ENCODE measurements around the gene CREB3L1. TPM values are rescaled to one million over a fixed set of nuclear protein-coding genes. Genes with fewer than 3 reads are reported as not detected.

The CREB3L1 gene
- total RNA-seq, 3 donors from 2014 or later (not counting 1 experiment from before 2014, with no cell fraction given) = not detected

GRCh38 chr11:46263120-46263519 lies 14.3 kb upstream of the CREB3L1 start:
- Mint-ChIP-seq H3K9me3 (no peaks in the 10 kb centered on the region), H3K4me1 (no peaks in the 10 kb centered on the region), H3K27me3 (ENCODE audit: low read depth in 2 of 2) (peaks cover 0 to 6% of the 10 kb centered on the region in 2 donors), H3K36me3 (no peaks in the 10 kb centered on the region), H3K27ac (no peak overlapping the region), H3K4me3 (no peak overlapping the region)
- Histone ChIP-seq H3K27me3 (ENCODE audit: control insufficient read depth, insufficient read depth, low read length) (no peaks in the 10 kb centered on the region), H3K36me3 (ENCODE audit: control insufficient read depth, insufficient read depth, low read length) (no peaks in the 10 kb centered on the region), H3K4me1 (ENCODE audit: control insufficient read depth, insufficient read depth, low read length) (no peaks in the 10 kb centered on the region), H3K27ac (ENCODE audit: low read length) (no peak overlapping the region), H3K9me3 (ENCODE audit: control insufficient read depth, insufficient read depth, low read length) (no peaks in the 10 kb centered on the region), H3K4me3 (ENCODE audit: low read length) (no peak overlapping the region)
- intact Hi-C loops (cut with micrococcal nuclease) = no loop called here
- TF ChIP-seq CTCF (IDR thresholded peaks at IDR 0.05) = no peak
- no peak for ATAC-seq
- no peak for DNase-seq
- WGBS (ENCODE audit: insufficient coverage) = 95% methylated on average over 3 of the region's 3 CpGs

GRCh38 chr11:46264030-46264429 lies 13.4 kb upstream of the CREB3L1 start:
- Histone ChIP-seq H3K27ac (ENCODE audit: low read length) (no peak overlapping the region), H3K36me3 (ENCODE audit: control insufficient read depth, insufficient read depth, low read length) (no peaks in the 10 kb centered on the region), H3K27me3 (ENCODE audit: control insufficient read depth, insufficient read depth, low read length) (no peaks in the 10 kb centered on the region), H3K4me1 (ENCODE audit: control insufficient read depth, insufficient read depth, low read length) (no peaks in the 10 kb centered on the region), H3K9me3 (ENCODE audit: control insufficient read depth, insufficient read depth, low read length) (no peaks in the 10 kb centered on the region), H3K4me3 (ENCODE audit: low read length) (no peak overlapping the region)
- Mint-ChIP-seq H3K4me1 (no peaks in the 10 kb centered on the region), H3K4me3 (no peak overlapping the region), H3K9me3 (no peaks in the 10 kb centered on the region), H3K27ac (no peak overlapping the region), H3K36me3 (no peaks in the 10 kb centered on the region), H3K27me3 (ENCODE audit: low read depth in 2 of 2) (peaks cover 0 to 8% of the 10 kb centered on the region in 2 donors)
- WGBS (ENCODE audit: insufficient coverage) = 95% methylated on average over 4 of the region's 4 CpGs
- no peak for DNase-seq
- intact Hi-C loops (cut with micrococcal nuclease) = no loop called here
- no peak for TF ChIP-seq CTCF (IDR thresholded peaks at IDR 0.05)
- no peak for ATAC-seq

GRCh38 chr11:46264976-46265375 lies 12.5 kb upstream of the CREB3L1 start:
- no peaks in the 10 kb centered on the region for H3K36me3 Mint-ChIP-seq
- DNase-seq (no peak), ATAC-seq (no peak)
- Histone ChIP-seq H3K9me3 (ENCODE audit: control insufficient read depth, insufficient read depth, low read length) (no peaks in the 10 kb centered on the region), H3K27ac (ENCODE audit: low read length) (no peak overlapping the region), H3K27me3 (ENCODE audit: control insufficient read depth, insufficient read depth, low read length) (no peaks in the 10 kb centered on the region), H3K4me3 (ENCODE audit: low read length) (no peak overlapping the region), H3K4me1 (ENCODE audit: control insufficient read depth, insufficient read depth, low read length) (no peaks in the 10 kb centered on the region), H3K36me3 (ENCODE audit: control insufficient read depth, insufficient read depth, low read length) (no peaks in the 10 kb centered on the region)
- peaks cover 0 to 8% of the 10 kb centered on the region in 2 donors for H3K27me3 Mint-ChIP-seq (ENCODE audit: low read depth in 2 of 2)
- TF ChIP-seq CTCF (IDR thresholded peaks at IDR 0.05) = no peak
- no peak overlapping the region for H3K27ac Mint-ChIP-seq
- H3K4me3 Mint-ChIP-seq = no peak overlapping the region
- 74% methylated on average over 8 of the region's 9 CpGs for WGBS (ENCODE audit: insufficient coverage)
- intact Hi-C loops (cut with micrococcal nuclease) = no loop called here
- H3K4me1 Mint-ChIP-seq = no peaks in the 10 kb centered on the region
- no peaks in the 10 kb centered on the region for H3K9me3 Mint-ChIP-seq

GRCh38 chr11:46265764-46266163 lies 11.7 kb upstream of the CREB3L1 start:
- no peak for TF ChIP-seq CTCF (IDR thresholded peaks at IDR 0.05)
- Mint-ChIP-seq H3K27me3 (ENCODE audit: low read depth in 2 of 2) (peaks cover 0 to 8% of the 10 kb centered on the region in 2 donors), H3K9me3 (no peaks in the 10 kb centered on the region), H3K27ac (no peak overlapping the region), H3K4me3 (no peak overlapping the region), H3K36me3 (no peaks in the 10 kb centered on the region), H3K4me1 (no peaks in the 10 kb centered on the region)
- no peaks in the 10 kb centered on the region for H3K27me3 ChIP-seq (ENCODE audit: control insufficient read depth, insufficient read depth, low read length)
- 70% methylated on average over 7 of the region's 7 CpGs for WGBS (ENCODE audit: insufficient coverage)
- no peak for DNase-seq
- no peak for ATAC-seq
- H3K4me1 ChIP-seq (ENCODE audit: control insufficient read depth, insufficient read depth, low read length) = no peaks in the 10 kb centered on the region
- H3K4me3 ChIP-seq (ENCODE audit: low read length) = no peak overlapping the region
- intact Hi-C loops (cut with micrococcal nuclease) = no loop called here
- H3K36me3 ChIP-seq (ENCODE audit: control insufficient read depth, insufficient read depth, low read length) = no peaks in the 10 kb centered on the region
- H3K9me3 ChIP-seq (ENCODE audit: control insufficient read depth, insufficient read depth, low read length) = no peaks in the 10 kb centered on the region
- H3K27ac ChIP-seq (ENCODE audit: low read length) = no peak overlapping the region

Measured in natural killer cell (primary cell).